SK-N-SH (cell line): ENCODE measurements around the gene HS3ST4. TPM values are rescaled to one million over a fixed set of nuclear protein-coding genes. Genes with fewer than 3 reads are reported as not detected.

Source experiments
- CTCF ChIA-PET: fragments of 300-600, 350-600 bp; formaldehyde crosslinking; extraction: SDS; loops from one replicate; lab custom pipeline; 2021; lab: Yijun Ruan, JAX
- POLR2A ChIA-PET: fragments of 350-600 bp; sonication (Branson Sonifier 250); formaldehyde crosslinking; extraction: SDS; loops from one replicate; lab custom pipeline; 2020; ENCODE audit warnings: antibody characterized with exemption, inconsistent platforms; lab: Yijun Ruan, JAX
- DNase-seq: peaks from one replicate; pipeline ENCODE4 v3.0.0; 2012
- H2AFZ ChIP-seq: fragments of 200-600 bp; sonication (generic); 2 replicates; pipeline ENCODE4 v1.8.1; 2016; ENCODE audit warnings: antibody characterized with exemption, mild to moderate bottlenecking, low read depth
- H3F3A ChIP-seq: fragments of 200-600 bp; sonication (generic); replicated peaks from 2 replicates; pipeline ENCODE3; 2016; ENCODE audit warnings: antibody characterized with exemption, mild to moderate bottlenecking; ENCODE audit not compliant: insufficient read depth
- H3K27ac ChIP-seq, 2 experiments: fragments of 200-500 bp in 1 of 2; fragments of 200-600 bp in 1 of 2; sonication (Bioruptor generic) in 1 of 2; sonication (generic), shearing (Covaris generic) in 1 of 2; 2 replicates each; pipeline versions ENCODE4 v1.5.1 to v1.6.1; 2014 to 2016; ENCODE audit warnings: low read depth in 2 of 2, inconsistent platforms in 1 of 2, low read length in 1 of 2, mild to moderate bottlenecking in 1 of 2, mixed read lengths in 1 of 2
- H3K27me3 ChIP-seq: fragments of 200-600 bp; sonication (generic), shearing (Covaris generic); 2 replicates; pipeline ENCODE4 v1.6.1; 2016; ENCODE audit warnings: mixed run types; ENCODE audit not compliant: insufficient read depth
- H3K36me3 ChIP-seq, 2 experiments: fragments of 200-500 bp in 1 of 2; fragments of 200-600 bp in 1 of 2; sonication (Bioruptor generic) in 1 of 2; sonication (generic) in 1 of 2; replicated peaks in 1 of 2; 2 replicates each; pipeline versions ENCODE3 to v1.5.1; 2014 to 2016; ENCODE audit warnings: low read length in 1 of 2, mild to moderate bottlenecking in 1 of 2; ENCODE audit not compliant: insufficient read depth in 2 of 2, control insufficient read depth in 1 of 2
- H3K4me1 ChIP-seq, 2 experiments: fragments of 200-500 bp in 1 of 2; fragments of 200-600 bp in 1 of 2; sonication (Bioruptor generic) in 1 of 2; sonication (generic), shearing (Covaris generic) in 1 of 2; 2 replicates each; pipeline versions ENCODE4 v1.5.1 to v1.6.1; 2014 to 2016; ENCODE audit warnings: low read depth in 1 of 2, low read length in 1 of 2, mixed run types in 1 of 2; ENCODE audit not compliant: insufficient read depth in 2 of 2, control insufficient read depth in 1 of 2
- H3K4me2 ChIP-seq: fragments of 200-600 bp; sonication (generic), shearing (Covaris generic); 2 replicates; pipeline ENCODE4 v1.6.1; 2017; ENCODE audit warnings: mixed run types
- H3K4me3 ChIP-seq, 2 experiments: fragments of 200-500 bp in 1 of 2; fragments of 200-600 bp in 1 of 2; sonication (Bioruptor generic) in 1 of 2; sonication (generic), shearing (Covaris generic) in 1 of 2; 2 replicates each; pipeline versions ENCODE4 v1.5.1 to v1.8.1; 2014 to 2016; ENCODE audit warnings: low read depth in 2 of 2, inconsistent platforms in 1 of 2, low read length in 1 of 2, mild to moderate bottlenecking in 1 of 2, mixed read lengths in 1 of 2, moderate library complexity in 1 of 2
- H3K79me2 ChIP-seq: fragments of 200-600 bp; sonication (generic); 2 replicates; pipeline ENCODE4 v1.8.1; 2017; ENCODE audit warnings: mild to moderate bottlenecking; ENCODE audit not compliant: insufficient read depth
- H3K9ac ChIP-seq: fragments of 200-600 bp; sonication (generic); 2 replicates; pipeline ENCODE4 v1.6.1; 2017; ENCODE audit warnings: mixed run types
- H3K9me2 ChIP-seq: fragments of 200-600 bp; sonication (generic); 2 replicates; pipeline ENCODE4 v1.6.1; 2017; ENCODE audit warnings: mixed run types
- H3K9me3 ChIP-seq: fragments of 200-600 bp; sonication (generic); 2 replicates; pipeline ENCODE4 v1.6.1; 2017; ENCODE audit warnings: mixed run types, mild to moderate bottlenecking, moderate library complexity
- H4K20me1 ChIP-seq: fragments of 200-600 bp; sonication (generic); 2 replicates; pipeline ENCODE4 v1.6.1; 2017; ENCODE audit warnings: mild to moderate bottlenecking, mixed run types; ENCODE audit not compliant: insufficient read depth
- CHD2 ChIP-seq: fragments of 150-350 bp; IDR thresholded peaks from 2 replicates; pipeline ENCODE4 v1.6.1; 2018; ENCODE audit warnings: low read length; ENCODE audit not compliant: partially characterized antibody
- EZH2phosphoT487 ChIP-seq: fragments of 200-600 bp; sonication (generic); IDR thresholded peaks from 2 replicates; pipeline ENCODE4 v1.6.1; 2017; ENCODE audit warnings: low read depth, mixed run types, mild to moderate bottlenecking, antibody characterized with exemption, moderate library complexity, borderline replicate concordance
- FOSL2 ChIP-seq: IDR thresholded peaks from 2 replicates; pipeline ENCODE4 v1.4.0; 2012; ENCODE audit warnings: low read depth, mild to moderate bottlenecking, moderate library complexity, borderline replicate concordance
- FOXJ3 ChIP-seq: sonication (generic); formaldehyde crosslinking; IDR thresholded peaks from 2 replicates; pipeline ENCODE4 v1.5.1; 2020; ENCODE audit warnings: mild to moderate bottlenecking, missing genetic modification reagents
- GABPA ChIP-seq: IDR thresholded peaks from 2 replicates; pipeline ENCODE4 v1.4.0; 2012; ENCODE audit warnings: low read depth, mild to moderate bottlenecking
- JUND ChIP-seq: IDR thresholded peaks from 2 replicates; pipeline ENCODE4 v1.4.0; 2012
- RAD21 ChIP-seq: IDR thresholded peaks from 2 replicates; pipeline ENCODE4 v1.6.1; 2012; ENCODE audit warnings: mild to moderate bottlenecking, low read length
- RCOR1 ChIP-seq: fragments of 150-350 bp; IDR thresholded peaks from 2 replicates; pipeline ENCODE4 v1.6.1; 2017; ENCODE audit warnings: antibody characterized with exemption, low read length
- SIN3A ChIP-seq: IDR thresholded peaks from 2 replicates; pipeline ENCODE4 v1.6.1; 2012; ENCODE audit warnings: low read depth, mild to moderate bottlenecking, low read length, moderate library complexity, borderline replicate concordance
- TAF1 ChIP-seq: IDR thresholded peaks from 2 replicates; pipeline ENCODE4 v1.6.1; 2012; ENCODE audit warnings: low read depth, mild to moderate bottlenecking, low read length, moderate library complexity, borderline replicate concordance
- TEAD4 ChIP-seq: IDR thresholded peaks from 2 replicates; pipeline ENCODE4 v1.4.0; 2012; ENCODE audit warnings: mild to moderate bottlenecking, borderline replicate concordance; ENCODE audit not compliant: insufficient read depth
- WGBS: methylation state at CpG from one replicate; pipeline ENCODE4 v1.1.6; 2017; ENCODE audit warnings: low lambda C conversion rate; 5-methylcytosine and 5-hydroxymethylcytosine counted together
- polyA plus RNA-seq, 3 experiments: library from polyadenylated mRNA; depleted of rRNA; stranded (reverse); fragments of >200 nt; gene quantifications; 2 replicates each; pipeline ENCODE4 v1.2.3, GENCODE V29; 2012
- TF ChIP-seq, protein P1 (sequence below): IDR thresholded peaks from 2 replicates; pipeline ENCODE4 v1.4.0; 2012; ENCODE audit warnings: low read depth
- TF ChIP-seq, protein P2 (sequence below): IDR thresholded peaks from 2 replicates; pipeline ENCODE4 v1.6.1; 2012; ENCODE audit warnings: mild to moderate bottlenecking, low read depth, low read length, moderate library complexity
- TF ChIP-seq, protein P3 (sequence below): fragments of 200-600 bp; sonication (generic); IDR thresholded peaks from 2 replicates; pipeline ENCODE4 v1.6.1; 2017; ENCODE audit warnings: antibody characterized with exemption, mild to moderate bottlenecking, moderate library complexity
- TF ChIP-seq, protein P4 (sequence below): fragments of 150-350 bp; IDR thresholded peaks from 2 replicates; pipeline ENCODE4 v1.6.1; 2016; ENCODE audit warnings: mild to moderate bottlenecking, low read depth, low read length
- TF ChIP-seq, protein P5 (sequence below): IDR thresholded peaks from 2 replicates; pipeline ENCODE4; 2012
- TF ChIP-seq, protein P6 (sequence below): IDR thresholded peaks from 2 replicates; pipeline ENCODE4 v1.4.0; 2012; ENCODE audit warnings: low read depth, borderline replicate concordance

The HS3ST4 gene
- polyA plus RNA-seq, 1 of the 3 experiments (the other 2 are of a cell fraction): not detected

DNA sequence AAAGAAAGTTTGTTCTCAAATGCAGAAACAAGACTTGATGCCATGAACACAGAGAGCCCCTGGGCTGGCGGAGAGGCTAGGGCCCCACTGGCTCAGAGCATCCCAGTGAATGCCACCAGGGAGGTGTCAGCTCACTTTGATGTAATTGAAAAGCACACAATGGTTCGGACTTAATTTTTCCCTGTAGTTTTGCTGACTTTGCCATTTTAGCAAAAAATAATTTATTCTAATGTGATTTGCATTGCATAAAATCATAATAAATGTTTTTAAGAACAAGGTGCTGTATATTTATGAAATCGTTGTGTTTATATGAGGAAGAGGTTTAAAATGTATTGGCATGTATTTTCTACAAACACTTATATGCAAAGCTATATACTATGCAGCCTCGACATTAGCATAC is 140.5 kb downstream of the HS3ST4 start:
- DNase-seq: no peak
- no peaks in the 10 kb centered on the region for H3K79me2 ChIP-seq
- CTCF ChIA-PET: no interaction called here
- no peaks in the 10 kb centered on the region for H3F3A ChIP-seq
- H3K4me2 ChIP-seq: no peak overlapping the region
- H3K4me3 ChIP-seq: no peak overlapping the region
- 10% methylated on average over 4 of the region's 4 CpGs for WGBS
- H3K4me1 ChIP-seq: no peaks in the 10 kb centered on the region
- POLR2A ChIA-PET: no interaction called here
- H3K27ac ChIP-seq: no peak overlapping the region
- H3K9ac ChIP-seq: no peak overlapping the region
- no peaks in the 10 kb centered on the region for H3K36me3 ChIP-seq
- H3K9me3 ChIP-seq: no peaks in the 10 kb centered on the region
- H3K9me2 ChIP-seq: no peaks in the 10 kb centered on the region
- H4K20me1 ChIP-seq: no peaks in the 10 kb centered on the region
- H3K27me3 ChIP-seq: 0 out of 2 replicates have a peak, but pooled peaks cover 8% of the 10 kb centered on the region
- TF ChIP-seq RAD21 (no peak), TAF1 (no peak), TEAD4 (no peak), SIN3A (no peak), FOSL2 (no peak), CHD2 (no peak)
- TF ChIP-seq, protein P1, sequence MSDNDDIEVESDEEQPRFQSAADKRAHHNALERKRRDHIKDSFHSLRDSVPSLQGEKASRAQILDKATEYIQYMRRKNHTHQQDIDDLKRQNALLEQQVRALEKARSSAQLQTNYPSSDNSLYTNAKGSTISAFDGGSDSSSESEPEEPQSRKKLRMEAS: no peak
- TF ChIP-seq, protein P2, sequence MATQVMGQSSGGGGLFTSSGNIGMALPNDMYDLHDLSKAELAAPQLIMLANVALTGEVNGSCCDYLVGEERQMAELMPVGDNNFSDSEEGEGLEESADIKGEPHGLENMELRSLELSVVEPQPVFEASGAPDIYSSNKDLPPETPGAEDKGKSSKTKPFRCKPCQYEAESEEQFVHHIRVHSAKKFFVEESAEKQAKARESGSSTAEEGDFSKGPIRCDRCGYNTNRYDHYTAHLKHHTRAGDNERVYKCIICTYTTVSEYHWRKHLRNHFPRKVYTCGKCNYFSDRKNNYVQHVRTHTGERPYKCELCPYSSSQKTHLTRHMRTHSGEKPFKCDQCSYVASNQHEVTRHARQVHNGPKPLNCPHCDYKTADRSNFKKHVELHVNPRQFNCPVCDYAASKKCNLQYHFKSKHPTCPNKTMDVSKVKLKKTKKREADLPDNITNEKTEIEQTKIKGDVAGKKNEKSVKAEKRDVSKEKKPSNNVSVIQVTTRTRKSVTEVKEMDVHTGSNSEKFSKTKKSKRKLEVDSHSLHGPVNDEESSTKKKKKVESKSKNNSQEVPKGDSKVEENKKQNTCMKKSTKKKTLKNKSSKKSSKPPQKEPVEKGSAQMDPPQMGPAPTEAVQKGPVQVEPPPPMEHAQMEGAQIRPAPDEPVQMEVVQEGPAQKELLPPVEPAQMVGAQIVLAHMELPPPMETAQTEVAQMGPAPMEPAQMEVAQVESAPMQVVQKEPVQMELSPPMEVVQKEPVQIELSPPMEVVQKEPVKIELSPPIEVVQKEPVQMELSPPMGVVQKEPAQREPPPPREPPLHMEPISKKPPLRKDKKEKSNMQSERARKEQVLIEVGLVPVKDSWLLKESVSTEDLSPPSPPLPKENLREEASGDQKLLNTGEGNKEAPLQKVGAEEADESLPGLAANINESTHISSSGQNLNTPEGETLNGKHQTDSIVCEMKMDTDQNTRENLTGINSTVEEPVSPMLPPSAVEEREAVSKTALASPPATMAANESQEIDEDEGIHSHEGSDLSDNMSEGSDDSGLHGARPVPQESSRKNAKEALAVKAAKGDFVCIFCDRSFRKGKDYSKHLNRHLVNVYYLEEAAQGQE: no peak
- TF ChIP-seq, protein P3, sequence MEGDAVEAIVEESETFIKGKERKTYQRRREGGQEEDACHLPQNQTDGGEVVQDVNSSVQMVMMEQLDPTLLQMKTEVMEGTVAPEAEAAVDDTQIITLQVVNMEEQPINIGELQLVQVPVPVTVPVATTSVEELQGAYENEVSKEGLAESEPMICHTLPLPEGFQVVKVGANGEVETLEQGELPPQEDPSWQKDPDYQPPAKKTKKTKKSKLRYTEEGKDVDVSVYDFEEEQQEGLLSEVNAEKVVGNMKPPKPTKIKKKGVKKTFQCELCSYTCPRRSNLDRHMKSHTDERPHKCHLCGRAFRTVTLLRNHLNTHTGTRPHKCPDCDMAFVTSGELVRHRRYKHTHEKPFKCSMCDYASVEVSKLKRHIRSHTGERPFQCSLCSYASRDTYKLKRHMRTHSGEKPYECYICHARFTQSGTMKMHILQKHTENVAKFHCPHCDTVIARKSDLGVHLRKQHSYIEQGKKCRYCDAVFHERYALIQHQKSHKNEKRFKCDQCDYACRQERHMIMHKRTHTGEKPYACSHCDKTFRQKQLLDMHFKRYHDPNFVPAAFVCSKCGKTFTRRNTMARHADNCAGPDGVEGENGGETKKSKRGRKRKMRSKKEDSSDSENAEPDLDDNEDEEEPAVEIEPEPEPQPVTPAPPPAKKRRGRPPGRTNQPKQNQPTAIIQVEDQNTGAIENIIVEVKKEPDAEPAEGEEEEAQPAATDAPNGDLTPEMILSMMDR: no peak
- TF ChIP-seq, protein P4, sequence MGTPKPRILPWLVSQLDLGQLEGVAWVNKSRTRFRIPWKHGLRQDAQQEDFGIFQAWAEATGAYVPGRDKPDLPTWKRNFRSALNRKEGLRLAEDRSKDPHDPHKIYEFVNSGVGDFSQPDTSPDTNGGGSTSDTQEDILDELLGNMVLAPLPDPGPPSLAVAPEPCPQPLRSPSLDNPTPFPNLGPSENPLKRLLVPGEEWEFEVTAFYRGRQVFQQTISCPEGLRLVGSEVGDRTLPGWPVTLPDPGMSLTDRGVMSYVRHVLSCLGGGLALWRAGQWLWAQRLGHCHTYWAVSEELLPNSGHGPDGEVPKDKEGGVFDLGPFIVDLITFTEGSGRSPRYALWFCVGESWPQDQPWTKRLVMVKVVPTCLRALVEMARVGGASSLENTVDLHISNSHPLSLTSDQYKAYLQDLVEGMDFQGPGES: no peak
- no peak overlapping the region for H2AFZ ChIP-seq

DNA sequence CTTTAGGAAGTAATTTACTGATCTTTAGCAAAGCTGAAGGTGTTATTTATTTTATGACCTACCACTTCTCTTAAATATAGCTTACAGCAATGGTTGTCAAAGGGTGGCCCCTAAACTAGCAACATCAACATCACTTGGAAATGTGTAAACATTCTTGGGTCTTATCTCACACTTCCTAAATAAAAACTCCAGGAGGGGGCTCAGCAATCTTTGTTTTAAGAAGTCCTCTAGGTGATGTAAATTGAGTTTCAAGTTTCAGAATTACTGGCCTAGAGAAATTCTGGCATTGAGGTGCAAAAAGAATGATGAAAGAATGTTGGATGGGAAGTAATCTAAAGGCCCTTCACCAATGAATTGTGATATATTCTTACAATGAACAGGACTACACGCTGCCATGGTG is 142.3 kb downstream of the HS3ST4 start:
- Histone ChIP-seq H3K9me3 (no peaks in the 10 kb centered on the region), H3K27me3 (0 out of 2 replicates have a peak, but pooled peaks cover 8% of the 10 kb centered on the region), H3F3A (no peaks in the 10 kb centered on the region), H3K36me3 (no peaks in the 10 kb centered on the region), H3K9me2 (no peaks in the 10 kb centered on the region), H4K20me1 (no peaks in the 10 kb centered on the region), H3K4me2 (no peak overlapping the region), H2AFZ (no peak overlapping the region), H3K4me3 (no peak overlapping the region), H3K79me2 (no peaks in the 10 kb centered on the region), H3K4me1 (no peaks in the 10 kb centered on the region; a peak in 1 of 4 replicates), H3K27ac (no peak overlapping the region), H3K9ac (no peak overlapping the region)
- ChIA-PET POLR2A (no interaction called here), CTCF (no interaction called here)
- 2% methylated on average over 1 of the region's 1 CpG for WGBS
- DNase-seq: no peak
- TF ChIP-seq, protein P5, sequence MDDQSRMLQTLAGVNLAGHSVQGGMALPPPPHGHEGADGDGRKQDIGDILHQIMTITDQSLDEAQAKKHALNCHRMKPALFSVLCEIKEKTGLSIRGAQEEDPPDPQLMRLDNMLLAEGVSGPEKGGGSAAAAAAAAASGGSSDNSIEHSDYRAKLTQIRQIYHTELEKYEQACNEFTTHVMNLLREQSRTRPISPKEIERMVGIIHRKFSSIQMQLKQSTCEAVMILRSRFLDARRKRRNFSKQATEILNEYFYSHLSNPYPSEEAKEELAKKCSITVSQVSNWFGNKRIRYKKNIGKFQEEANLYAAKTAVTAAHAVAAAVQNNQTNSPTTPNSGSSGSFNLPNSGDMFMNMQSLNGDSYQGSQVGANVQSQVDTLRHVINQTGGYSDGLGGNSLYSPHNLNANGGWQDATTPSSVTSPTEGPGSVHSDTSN: no peak
- no peak for TF ChIP-seq SIN3A
- TF ChIP-seq, protein P6, sequence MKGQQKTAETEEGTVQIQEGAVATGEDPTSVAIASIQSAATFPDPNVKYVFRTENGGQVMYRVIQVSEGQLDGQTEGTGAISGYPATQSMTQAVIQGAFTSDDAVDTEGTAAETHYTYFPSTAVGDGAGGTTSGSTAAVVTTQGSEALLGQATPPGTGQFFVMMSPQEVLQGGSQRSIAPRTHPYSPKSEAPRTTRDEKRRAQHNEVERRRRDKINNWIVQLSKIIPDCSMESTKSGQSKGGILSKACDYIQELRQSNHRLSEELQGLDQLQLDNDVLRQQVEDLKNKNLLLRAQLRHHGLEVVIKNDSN: no peak
- TF ChIP-seq RCOR1: no peak
- no peak for TF ChIP-seq GABPA
- TF ChIP-seq JUND: no peak
- TF ChIP-seq EZH2phosphoT487: no peak
- TF ChIP-seq FOXJ3 (CRISPR knock-in tag): no peak
- no peak for TF ChIP-seq RAD21
